HepG2 (cell line): ENCODE data around the gene PALMD. TPM values are rescaled to one million over a fixed set of nuclear protein-coding genes. Genes with fewer than 3 reads are reported as not detected.

Source experiments
- BRD4 ChIP-seq: sonication (generic); formaldehyde crosslinking; IDR thresholded peaks from 2 replicates; pipeline ENCODE4 v1.4.0; 2020; ENCODE audit warnings: missing genetic modification reagents
- DMAP1 ChIP-seq: IDR thresholded peaks from 2 replicates; pipeline ENCODE4 v1.6.1; 2016
- DR1 ChIP-seq: sonication (generic); formaldehyde crosslinking; IDR thresholded peaks from 2 replicates; pipeline ENCODE4 v1.8.0; 2021; ENCODE audit warnings: mild to moderate bottlenecking, missing genetic modification reagents, inconsistent platforms
- ERF ChIP-seq: IDR thresholded peaks from 2 replicates; pipeline ENCODE4 v1.6.1; 2018; ENCODE audit warnings: missing biosample characterization, missing genetic modification reagents
- FOXM1 ChIP-seq: sonication (generic); formaldehyde crosslinking; IDR thresholded peaks from 2 replicates; pipeline ENCODE4 v1.5.0; 2020; ENCODE audit warnings: missing genetic modification reagents
- HNF4G ChIP-seq, 2 experiments: sonication (generic) in 1 of 2; formaldehyde crosslinking in 1 of 2; IDR thresholded peaks; 2 replicates each; pipeline versions ENCODE4 v1.4.0 to v1.6.1; 2011 to 2020; ENCODE audit warnings: borderline replicate concordance in 2 of 2, low read depth in 2 of 2, mild to moderate bottlenecking in 2 of 2, low read length in 1 of 2, missing genetic modification reagents in 1 of 2, moderate library complexity in 1 of 2
- HOXA5 ChIP-seq: sonication (generic); formaldehyde crosslinking; IDR thresholded peaks from 2 replicates; pipeline ENCODE4 v1.4.0; 2020; ENCODE audit warnings: missing genetic modification reagents
- KDM3A ChIP-seq: IDR thresholded peaks from 2 replicates; pipeline ENCODE4 v1.6.1; 2018; ENCODE audit warnings: low read depth, missing compliant biosample characterization
- KDM4B ChIP-seq: sonication (generic); formaldehyde crosslinking; IDR thresholded peaks from 2 replicates; pipeline ENCODE4 v1.4.0; 2020; ENCODE audit warnings: missing genetic modification reagents
- MBD4 ChIP-seq: IDR thresholded peaks from 2 replicates; pipeline ENCODE4 v1.6.1; 2012; ENCODE audit warnings: low read length, inconsistent platforms, borderline replicate concordance
- PPARG ChIP-seq: conservative IDR thresholded peaks from 2 replicates; pipeline ENCODE4 v1.6.1; 2016; ENCODE audit warnings: missing biosample characterization, missing genetic modification reagents
- PRMT3 ChIP-seq: sonication (generic); formaldehyde crosslinking; IDR thresholded peaks from 2 replicates; pipeline ENCODE4 v1.8.1; 2022; ENCODE audit warnings: low read depth, mild to moderate bottlenecking, moderate library complexity, missing genetic modification reagents, borderline replicate concordance
- RORA ChIP-seq: sonication (generic); formaldehyde crosslinking; IDR thresholded peaks from 2 replicates; pipeline ENCODE4 v1.5.0; 2020; ENCODE audit warnings: mild to moderate bottlenecking, missing genetic modification reagents, moderate library complexity
- SRF ChIP-seq: IDR thresholded peaks from 2 replicates; pipeline ENCODE4 v1.6.1; 2011; ENCODE audit warnings: mild to moderate bottlenecking, low read depth, low read length, moderate library complexity
- TCF7L2 ChIP-seq: IDR thresholded peaks from 2 replicates; pipeline ENCODE4 v1.6.1; 2011; ENCODE audit warnings: mild to moderate bottlenecking, low read depth, low read length, moderate library complexity
- TP53 ChIP-seq: sonication (generic); formaldehyde crosslinking; conservative IDR thresholded peaks from 2 replicates; pipeline ENCODE4 v1.4.0; 2020; ENCODE audit warnings: missing genetic modification reagents
- ZFAT ChIP-seq: sonication (generic); formaldehyde crosslinking; conservative IDR thresholded peaks from 2 replicates; pipeline ENCODE4 v1.8.1; 2023; ENCODE audit warnings: missing genetic modification reagents, inconsistent platforms
- ZFP90 ChIP-seq: sonication (generic); formaldehyde crosslinking; IDR thresholded peaks from 2 replicates; pipeline ENCODE4 v1.8.0; 2022; ENCODE audit warnings: missing genetic modification reagents, mild to moderate bottlenecking, inconsistent platforms, borderline replicate concordance
- ZMYM3 ChIP-seq: sonication (generic); formaldehyde crosslinking; IDR thresholded peaks from 2 replicates; pipeline ENCODE4 v1.5.1; 2020; ENCODE audit warnings: mild to moderate bottlenecking, missing genetic modification reagents
- ZNF121 ChIP-seq: sonication (generic); formaldehyde crosslinking; IDR thresholded peaks from 2 replicates; pipeline ENCODE4 v1.5.0; 2020; ENCODE audit warnings: mild to moderate bottlenecking, missing genetic modification reagents
- ZNF205 ChIP-seq: IDR thresholded peaks from 2 replicates; pipeline ENCODE4 v1.6.1; 2018; ENCODE audit warnings: missing biosample characterization, missing genetic modification reagents
- polyA plus RNA-seq, 8 experiments: library from polyadenylated mRNA; depleted of rRNA in 3 of 8; stranded (reverse) in 7 of 8; unstranded in 1 of 8; fragments of >200 nt; fragmentation: Illumina TruSeq in 4 of 8; extraction: Trizol in 4 of 8; gene quantifications; 2 replicates each; pipeline versions ENCODE4 v1.2.1 to v1.2.3, GENCODE V29; 2011 to 2016; ENCODE audit warnings: low read depth in 4 of 8, missing spikeins in 1 of 8, mixed read lengths in 1 of 8; ENCODE audit not compliant: insufficient read depth in 1 of 8
- total RNA-seq, 5 experiments: library from RNA; depleted of rRNA; stranded (reverse); fragments of >200 nt; fragmentation: Illumina TruSeq; extraction: Trizol; gene quantifications; 2 replicates each; pipeline ENCODE4 v1.2.3, GENCODE V29; 2016; ENCODE audit warnings: low read depth in 1 of 5
- TF ChIP-seq, protein P1 (sequence below): sonication (generic); formaldehyde crosslinking; IDR thresholded peaks from 2 replicates; pipeline ENCODE4 v1.4.0; 2020; ENCODE audit warnings: missing genetic modification reagents
- TF ChIP-seq, protein P2 (sequence below): sonication (generic); formaldehyde crosslinking; IDR thresholded peaks from 2 replicates; pipeline ENCODE4 v1.8.0; 2022; ENCODE audit warnings: missing genetic modification reagents, mild to moderate bottlenecking, inconsistent platforms, borderline replicate concordance
- TF ChIP-seq, protein P3 (sequence below): sonication (generic); formaldehyde crosslinking; IDR thresholded peaks from 2 replicates; pipeline ENCODE4 v1.4.0; 2020; ENCODE audit warnings: missing genetic modification reagents

PALMD gene
- total and polyA plus RNA-seq, 2 of the 13 experiments (the other 11 are each of a cell fraction or from before 2014, with no cell fraction given), result 5.5 to 31.1 TPM

DNA sequence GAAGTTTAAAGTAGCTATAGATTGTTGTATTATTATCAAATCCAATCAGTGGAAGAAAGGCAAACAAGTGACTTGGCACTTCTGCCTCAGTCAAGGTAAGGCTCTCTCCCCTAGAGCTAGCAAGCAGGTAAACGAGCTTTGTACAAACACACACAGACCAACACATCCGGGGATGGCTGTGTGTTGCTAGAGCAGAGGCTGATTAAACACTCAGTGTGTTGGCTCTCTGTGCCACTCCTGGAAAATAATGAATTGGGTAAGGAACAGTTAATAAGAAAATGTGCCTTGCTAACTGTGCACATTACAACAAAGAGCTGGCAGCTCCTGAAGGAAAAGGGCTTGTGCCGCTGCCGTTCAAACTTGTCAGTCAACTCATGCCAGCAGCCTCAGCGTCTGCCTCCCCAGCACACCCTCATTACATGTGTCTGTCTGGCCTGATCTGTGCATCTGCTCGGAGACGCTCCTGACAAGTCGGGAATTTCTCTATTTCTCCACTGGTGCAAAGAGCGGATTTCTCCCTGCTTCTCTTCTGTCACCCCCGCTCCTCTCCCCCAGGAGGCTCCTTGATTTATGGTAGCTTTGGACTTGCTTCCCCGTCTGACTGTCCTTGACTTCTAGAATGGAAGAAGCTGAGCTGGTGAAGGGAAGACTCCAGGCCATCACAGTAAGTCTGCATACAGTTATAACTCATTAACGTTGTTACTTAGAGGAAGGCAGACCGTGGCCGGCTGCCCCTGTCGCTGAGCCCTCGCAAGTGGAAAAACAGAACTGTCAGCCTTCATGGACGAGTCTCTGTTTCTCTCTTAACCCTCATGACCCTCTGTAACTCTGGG lies at the start of gene PALMD (continued):
- TF ChIP-seq, protein P1, sequence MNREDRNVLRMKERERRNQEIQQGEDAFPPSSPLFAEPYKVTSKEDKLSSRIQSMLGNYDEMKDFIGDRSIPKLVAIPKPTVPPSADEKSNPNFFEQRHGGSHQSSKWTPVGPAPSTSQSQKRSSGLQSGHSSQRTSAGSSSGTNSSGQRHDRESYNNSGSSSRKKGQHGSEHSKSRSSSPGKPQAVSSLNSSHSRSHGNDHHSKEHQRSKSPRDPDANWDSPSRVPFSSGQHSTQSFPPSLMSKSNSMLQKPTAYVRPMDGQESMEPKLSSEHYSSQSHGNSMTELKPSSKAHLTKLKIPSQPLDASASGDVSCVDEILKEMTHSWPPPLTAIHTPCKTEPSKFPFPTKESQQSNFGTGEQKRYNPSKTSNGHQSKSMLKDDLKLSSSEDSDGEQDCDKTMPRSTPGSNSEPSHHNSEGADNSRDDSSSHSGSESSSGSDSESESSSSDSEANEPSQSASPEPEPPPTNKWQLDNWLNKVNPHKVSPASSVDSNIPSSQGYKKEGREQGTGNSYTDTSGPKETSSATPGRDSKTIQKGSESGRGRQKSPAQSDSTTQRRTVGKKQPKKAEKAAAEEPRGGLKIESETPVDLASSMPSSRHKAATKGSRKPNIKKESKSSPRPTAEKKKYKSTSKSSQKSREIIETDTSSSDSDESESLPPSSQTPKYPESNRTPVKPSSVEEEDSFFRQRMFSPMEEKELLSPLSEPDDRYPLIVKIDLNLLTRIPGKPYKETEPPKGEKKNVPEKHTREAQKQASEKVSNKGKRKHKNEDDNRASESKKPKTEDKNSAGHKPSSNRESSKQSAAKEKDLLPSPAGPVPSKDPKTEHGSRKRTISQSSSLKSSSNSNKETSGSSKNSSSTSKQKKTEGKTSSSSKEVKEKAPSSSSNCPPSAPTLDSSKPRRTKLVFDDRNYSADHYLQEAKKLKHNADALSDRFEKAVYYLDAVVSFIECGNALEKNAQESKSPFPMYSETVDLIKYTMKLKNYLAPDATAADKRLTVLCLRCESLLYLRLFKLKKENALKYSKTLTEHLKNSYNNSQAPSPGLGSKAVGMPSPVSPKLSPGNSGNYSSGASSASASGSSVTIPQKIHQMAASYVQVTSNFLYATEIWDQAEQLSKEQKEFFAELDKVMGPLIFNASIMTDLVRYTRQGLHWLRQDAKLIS (CRISPR knock-in tag), result no peak
- TF ChIP-seq RORA, result no peak
- TF ChIP-seq PRMT3 (CRISPR knock-in tag), result no peak
- TF ChIP-seq, protein P2, sequence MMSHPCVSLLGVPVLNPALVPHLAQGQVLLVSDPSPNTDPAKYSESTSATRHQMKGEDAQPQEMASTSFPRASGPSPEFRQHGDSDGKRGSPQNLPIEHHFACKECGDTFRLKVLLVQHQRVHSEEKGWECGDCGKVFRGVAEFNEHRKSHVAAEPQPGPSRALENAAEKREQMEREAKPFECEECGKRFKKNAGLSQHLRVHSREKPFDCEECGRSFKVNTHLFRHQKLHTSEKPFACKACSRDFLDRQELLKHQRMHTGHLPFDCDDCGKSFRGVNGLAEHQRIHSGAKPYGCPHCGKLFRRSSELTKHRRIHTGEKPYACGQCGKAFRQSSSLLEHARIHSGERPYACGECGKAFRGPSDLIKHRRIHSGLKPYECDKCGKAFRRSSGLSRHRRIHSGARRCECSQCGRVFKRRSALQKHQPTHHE (CRISPR knock-in tag), result no peak
- TF ChIP-seq MBD4, result no peak
- no peak for TF ChIP-seq ZNF121 (CRISPR knock-in tag)
- TF ChIP-seq PPARG (CRISPR knock-in tag), result no peak
- TF ChIP-seq BRD4, result peak; percentile 57; the same call in 1 of the 2 replicates
- TF ChIP-seq ERF (CRISPR knock-in tag), result 0 out of 2 replicates have a peak, but pooled peaks have one; percentile 24
- TF ChIP-seq TCF7L2, result no peak
- TF ChIP-seq ZFAT (CRISPR knock-in tag), result no peak
- TF ChIP-seq FOXM1 (CRISPR knock-in tag), result no peak
- TF ChIP-seq HOXA5, result no peak
- TF ChIP-seq ZFP90, result no peak
- peak; percentile 11; the same call in 1 of the 2 replicates for TF ChIP-seq ZMYM3 (CRISPR knock-in tag)
- no peak for TF ChIP-seq KDM3A (CRISPR knock-in tag)
- no peak for TF ChIP-seq SRF
- TF ChIP-seq KDM4B (CRISPR knock-in tag), result no peak
- TF ChIP-seq, protein P3, sequence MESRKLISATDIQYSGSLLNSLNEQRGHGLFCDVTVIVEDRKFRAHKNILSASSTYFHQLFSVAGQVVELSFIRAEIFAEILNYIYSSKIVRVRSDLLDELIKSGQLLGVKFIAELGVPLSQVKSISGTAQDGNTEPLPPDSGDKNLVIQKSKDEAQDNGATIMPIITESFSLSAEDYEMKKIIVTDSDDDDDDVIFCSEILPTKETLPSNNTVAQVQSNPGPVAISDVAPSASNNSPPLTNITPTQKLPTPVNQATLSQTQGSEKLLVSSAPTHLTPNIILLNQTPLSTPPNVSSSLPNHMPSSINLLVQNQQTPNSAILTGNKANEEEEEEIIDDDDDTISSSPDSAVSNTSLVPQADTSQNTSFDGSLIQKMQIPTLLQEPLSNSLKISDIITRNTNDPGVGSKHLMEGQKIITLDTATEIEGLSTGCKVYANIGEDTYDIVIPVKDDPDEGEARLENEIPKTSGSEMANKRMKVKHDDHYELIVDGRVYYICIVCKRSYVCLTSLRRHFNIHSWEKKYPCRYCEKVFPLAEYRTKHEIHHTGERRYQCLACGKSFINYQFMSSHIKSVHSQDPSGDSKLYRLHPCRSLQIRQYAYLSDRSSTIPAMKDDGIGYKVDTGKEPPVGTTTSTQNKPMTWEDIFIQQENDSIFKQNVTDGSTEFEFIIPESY (CRISPR knock-in tag), result no peak
- TF ChIP-seq HNF4G (IDR thresholded peaks at IDR 0.05; ENCODE audit: borderline replicate concordance, low read depth, low read length), result no peak
- TF ChIP-seq HNF4G (CRISPR knock-in tag; IDR thresholded peaks at IDR 0.05; ENCODE audit: borderline replicate concordance, low read depth), result no peak
- 0 out of 2 replicates have a peak, but pooled peaks have one; percentile 36 for TF ChIP-seq DMAP1 (CRISPR knock-in tag)
- TF ChIP-seq TP53, result no peak
- no peak for TF ChIP-seq ZNF205 (CRISPR knock-in tag)
- TF ChIP-seq DR1 (CRISPR knock-in tag), result no peak
